ENCODE results near the gene AGBL1. TPM values are rescaled to one million over a fixed set of nuclear protein-coding genes. Genes with fewer than 3 reads are reported as not detected.
"Not testable (repeated sequence)": the region's sequence is repeated elsewhere in the genome, so short reads cannot be mapped to it uniquely, and the experiment has no call there.

The AGBL1 gene
- total RNA-seq, 2 experiments from 2014 or later, result not detected

DNA sequence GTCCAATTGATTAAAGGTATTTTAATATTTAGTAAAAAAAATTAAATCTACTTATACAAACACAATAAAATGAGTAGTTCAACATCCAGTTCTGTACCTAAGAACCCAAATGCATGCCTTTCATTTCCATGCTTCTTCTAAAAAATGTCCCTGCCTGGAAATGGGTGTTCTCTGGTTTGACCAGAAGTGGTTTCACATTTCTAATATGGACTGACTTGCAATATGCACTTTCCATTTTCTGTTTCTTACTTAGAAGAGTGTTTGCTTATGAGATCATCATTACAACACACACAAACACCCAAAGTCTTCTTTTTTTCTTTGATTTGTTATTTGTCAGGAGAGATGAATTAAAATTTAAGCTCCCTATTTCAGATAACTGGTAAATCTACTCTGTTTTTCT lies 879.6 kb downstream of the AGBL1 start:
- Mint-ChIP-seq H3K36me3 (no peaks in the 10 kb centered on the region), H3K27ac (no peak overlapping the region), H3K9me3 (no peaks in the 10 kb centered on the region), H3K27me3 (no peaks in the 10 kb centered on the region), H3K4me3 (no peak overlapping the region), H3K4me1 (no peaks in the 10 kb centered on the region)
- DNase-seq (no peak), ATAC-seq (ENCODE audit: low read depth) (no peak)
- POLR2A ChIA-PET, result no interaction called here

DNA sequence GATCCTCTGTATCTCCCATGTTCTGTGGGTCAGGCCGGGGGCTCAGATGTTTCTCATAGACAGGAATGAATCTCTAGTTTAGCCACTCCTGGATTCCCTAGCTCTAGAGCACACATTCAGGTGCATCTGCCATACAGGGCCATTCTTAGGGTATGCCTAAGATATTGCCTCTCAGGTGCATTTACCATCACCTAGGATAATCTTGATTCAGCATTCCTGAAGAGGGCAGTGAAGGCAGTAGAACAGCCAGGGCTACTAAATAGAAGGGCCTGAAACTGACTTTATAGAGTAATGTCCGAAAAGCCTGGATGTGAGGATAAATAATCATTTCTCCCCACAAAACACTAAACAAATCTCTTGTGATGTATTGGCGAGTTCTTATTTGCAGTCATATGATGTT lies 882.0 kb downstream of the AGBL1 start:
- H3K36me3 Mint-ChIP-seq, result no peaks in the 10 kb centered on the region
- POLR2A ChIA-PET, result no interaction called here

DNA sequence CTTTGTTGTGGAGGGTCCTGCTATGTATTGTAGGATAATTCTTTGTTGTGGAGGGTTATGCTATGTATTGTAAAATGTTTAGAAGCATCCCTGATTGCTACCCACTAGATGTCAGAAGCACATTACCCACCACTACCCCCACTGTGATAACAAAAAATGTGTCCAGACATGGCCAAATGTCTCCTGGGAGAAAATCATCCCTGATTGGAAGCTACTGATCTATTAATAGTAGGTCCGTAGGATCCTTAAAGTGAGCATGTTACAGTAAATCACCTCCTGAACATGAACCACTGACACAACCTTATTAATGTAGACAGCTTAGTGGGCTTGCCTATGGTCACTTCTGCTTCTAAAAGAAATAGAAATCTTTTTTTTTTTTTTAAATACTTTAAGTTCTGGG lies 884.6 kb downstream of the AGBL1 start:
- ATAC-seq (ENCODE audit: low read depth) (no peak), DNase-seq (no peak)
- no peaks in the 10 kb centered on the region for H3K36me3 Mint-ChIP-seq
- H3K4me3 Mint-ChIP-seq, result no peak overlapping the region
- POLR2A ChIA-PET, result no interaction called here
- H3K27ac Mint-ChIP-seq, result no peak overlapping the region
- H3K27me3 Mint-ChIP-seq, result no peaks in the 10 kb centered on the region
- no peaks in the 10 kb centered on the region for H3K9me3 Mint-ChIP-seq
- no peaks in the 10 kb centered on the region for H3K4me1 Mint-ChIP-seq

More for the DNA sequence above, 882.0 kb downstream of the AGBL1 start:
- Mint-ChIP-seq H3K27ac (no peak overlapping the region), H3K4me1 (no peaks in the 10 kb centered on the region), H3K9me3 (no peaks in the 10 kb centered on the region), H3K27me3 (no peaks in the 10 kb centered on the region), H3K4me3 (no peak overlapping the region)
- DNase-seq, result no peak
- no peak for ATAC-seq (ENCODE audit: low read depth)

DNA sequence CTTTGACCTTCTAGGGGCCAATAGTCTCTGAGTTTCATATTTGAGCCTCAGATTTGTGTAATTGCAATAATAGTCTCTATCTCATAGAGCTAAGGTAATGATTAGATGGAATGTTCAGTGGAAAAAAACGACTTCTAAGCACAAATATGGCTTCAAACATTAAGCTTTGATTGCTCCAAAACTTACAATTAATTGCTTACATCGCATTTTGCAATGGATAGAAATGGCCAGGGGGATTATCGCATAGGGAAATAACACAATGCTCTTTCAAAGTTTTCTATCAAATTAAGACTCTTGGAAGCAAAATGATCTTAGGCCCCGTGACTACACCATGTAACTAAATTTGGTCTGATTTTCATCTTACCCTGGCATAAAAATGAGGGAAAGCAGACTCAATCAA lies 888.6 kb downstream of the AGBL1 start:
- Mint-ChIP-seq H3K27me3 (no peaks in the 10 kb centered on the region), H3K9me3 (peaks cover 1% of the 10 kb centered on the region), H3K27ac (no peak overlapping the region), H3K36me3 (no peaks in the 10 kb centered on the region), H3K4me3 (no peak overlapping the region), H3K4me1 (no peaks in the 10 kb centered on the region)
- DNase-seq (no peak), ATAC-seq (ENCODE audit: low read depth) (no peak)
- POLR2A ChIA-PET, result no interaction called here

DNA sequence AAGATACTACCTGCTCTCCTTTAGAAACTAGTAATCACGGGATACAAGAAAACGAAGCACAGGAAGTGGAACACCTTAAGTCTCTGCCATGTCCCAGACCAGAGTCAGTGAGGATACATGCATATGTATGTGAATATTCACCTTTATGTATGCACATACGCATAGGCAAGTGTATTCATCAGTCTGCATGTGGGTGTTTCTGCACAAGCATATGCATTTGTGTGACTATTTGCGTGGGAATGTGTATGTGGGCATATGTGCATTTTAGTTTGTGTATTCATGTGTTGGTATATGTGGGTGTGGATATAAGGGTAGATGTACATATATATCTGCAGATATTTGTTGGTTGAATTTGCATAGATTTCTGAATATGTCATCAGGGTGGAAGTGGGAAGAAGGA lies 889.7 kb downstream of the AGBL1 start:
- Mint-ChIP-seq H3K27ac (no peak overlapping the region), H3K4me3 (no peak overlapping the region), H3K36me3 (no peaks in the 10 kb centered on the region), H3K4me1 (no peaks in the 10 kb centered on the region), H3K9me3 (peaks cover 1% of the 10 kb centered on the region), H3K27me3 (no peaks in the 10 kb centered on the region)
- POLR2A ChIA-PET, result no interaction called here
- ATAC-seq (ENCODE audit: low read depth) (no peak), DNase-seq (no peak)

DNA sequence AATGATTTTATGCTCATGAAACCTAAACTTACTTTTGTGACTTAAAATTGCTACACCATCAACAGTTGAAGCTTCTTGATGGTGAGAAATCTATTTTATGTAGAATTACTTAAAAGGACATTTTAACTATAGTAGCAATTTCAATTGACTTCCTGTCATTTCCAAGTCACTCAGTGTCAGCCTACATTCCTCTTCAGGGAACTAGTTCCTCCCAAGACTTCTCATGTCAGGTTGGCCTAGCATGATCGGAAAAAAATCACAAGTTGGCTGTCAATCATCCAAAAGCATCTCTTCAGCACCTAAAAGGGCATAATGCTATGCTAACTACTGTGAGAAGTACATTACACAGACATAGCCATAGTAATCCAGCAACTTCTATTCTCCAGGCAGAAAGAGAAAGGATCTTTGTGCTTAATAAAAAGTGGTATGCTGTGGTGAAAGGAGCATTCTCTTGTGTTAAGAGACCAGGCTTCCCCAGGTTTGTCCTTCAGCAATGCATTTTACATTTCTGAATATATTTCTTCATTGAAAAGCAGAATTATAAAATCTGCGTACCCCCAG lies 893.7 kb downstream of the AGBL1 start:
- ATAC-seq (ENCODE audit: low read depth) (no peak), DNase-seq (no peak)
- POLR2A ChIA-PET, result no interaction called here
- H3K9me3 Mint-ChIP-seq, result peaks cover 1% of the 10 kb centered on the region
- no peak overlapping the region for H3K4me3 Mint-ChIP-seq
- no peaks in the 10 kb centered on the region for H3K36me3 Mint-ChIP-seq
- peaks cover 2% of the 10 kb centered on the region for H3K27me3 Mint-ChIP-seq
- H3K4me1 Mint-ChIP-seq, result no peaks in the 10 kb centered on the region
- H3K27ac Mint-ChIP-seq, result no peak overlapping the region

DNA sequence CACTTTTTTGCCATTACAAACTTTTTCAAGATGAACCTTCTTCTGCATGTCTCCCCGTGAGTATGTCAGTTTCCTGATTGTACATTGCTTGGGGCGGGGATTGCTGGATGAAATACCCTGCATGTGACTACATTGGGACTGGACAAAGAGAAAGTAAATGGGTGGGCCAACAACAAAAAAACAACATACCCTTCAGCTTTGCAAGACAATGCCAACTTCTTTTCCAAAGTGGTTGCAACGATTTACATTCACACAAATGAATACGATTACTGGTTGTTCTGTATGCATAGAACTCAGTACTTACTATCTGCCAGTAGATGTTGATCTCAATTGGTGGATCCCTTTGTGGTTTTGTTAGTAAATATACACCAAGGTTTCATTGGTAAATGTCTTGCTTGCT lies 908.4 kb downstream of the AGBL1 start:
- POLR2A ChIA-PET, result no interaction called here
- DNase-seq (no peak), ATAC-seq (ENCODE audit: low read depth) (no peak)
- no peak overlapping the region for H3K27ac Mint-ChIP-seq
- no peaks in the 10 kb centered on the region for H3K36me3 Mint-ChIP-seq
- no peak overlapping the region for H3K4me3 Mint-ChIP-seq
- no peaks in the 10 kb centered on the region for H3K27me3 Mint-ChIP-seq
- H3K9me3 Mint-ChIP-seq, result peaks cover 3% of the 10 kb centered on the region
- no peaks in the 10 kb centered on the region for H3K4me1 Mint-ChIP-seq

DNA sequence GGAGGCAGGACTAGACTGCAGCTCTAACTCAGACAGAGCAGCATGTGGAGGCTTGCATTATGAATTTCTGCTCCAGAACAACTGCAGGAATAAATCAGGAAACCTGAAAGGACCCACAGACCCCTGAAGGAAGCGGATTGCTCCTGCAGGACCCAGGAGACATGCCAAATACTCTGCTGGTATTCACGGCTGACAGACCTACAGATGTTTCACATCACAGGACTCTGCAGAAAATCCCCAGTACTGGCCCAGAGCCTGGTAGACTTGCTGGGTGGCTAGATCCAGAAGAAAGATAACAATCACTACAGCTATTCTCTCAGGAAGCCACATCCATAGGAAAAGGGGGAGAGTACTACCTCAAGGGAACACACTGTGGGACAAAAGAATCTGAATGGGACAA lies 942.1 kb downstream of the AGBL1 start:
- Mint-ChIP-seq H3K27ac (no peak overlapping the region), H3K9me3 (peaks cover 16% of the 10 kb centered on the region), H3K4me1 (no peaks in the 10 kb centered on the region), H3K36me3 (no peaks in the 10 kb centered on the region), H3K4me3 (no peak overlapping the region), H3K27me3 (no peaks in the 10 kb centered on the region)
- DNase-seq (no peak), ATAC-seq (ENCODE audit: low read depth) (no peak)
- POLR2A ChIA-PET, result no interaction called here

DNA sequence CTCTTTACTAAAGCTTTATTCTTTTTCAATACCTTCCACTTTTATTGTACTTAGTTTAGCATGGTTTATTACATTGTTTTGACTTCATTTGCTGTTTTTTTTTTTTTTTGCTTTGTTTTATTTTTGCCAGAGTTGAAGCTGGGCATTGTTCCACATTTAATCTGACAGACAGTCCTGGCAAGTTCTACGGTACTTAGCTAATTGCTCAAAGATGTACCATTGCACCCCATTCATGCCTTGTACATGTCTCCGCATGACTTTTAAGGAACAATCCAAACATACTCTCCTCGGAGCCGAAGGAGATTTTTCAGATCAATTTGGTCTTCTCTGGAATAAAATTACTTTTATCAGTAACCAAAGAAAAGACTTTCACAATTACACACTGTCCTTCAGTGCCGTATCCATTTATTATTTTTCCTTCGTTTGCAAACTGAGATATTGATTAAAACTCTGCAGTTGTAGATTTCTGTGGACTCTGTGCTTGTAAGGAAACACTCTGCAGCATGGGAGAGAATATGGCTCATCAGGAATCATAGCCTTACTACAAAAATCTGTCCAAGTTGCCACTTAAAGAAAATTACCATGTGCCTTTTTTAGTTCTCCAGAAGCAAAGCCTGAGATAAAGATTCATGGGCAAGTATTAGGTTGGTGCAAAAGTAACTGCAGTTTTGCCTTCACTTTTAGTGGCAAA lies 952.0 kb downstream of the AGBL1 start:
- no peaks in the 10 kb centered on the region for H3K36me3 Mint-ChIP-seq
- H3K27me3 Mint-ChIP-seq, result no peaks in the 10 kb centered on the region
- no peaks in the 10 kb centered on the region for H3K4me1 Mint-ChIP-seq
- H3K4me3 Mint-ChIP-seq, result no peak overlapping the region
- H3K9me3 Mint-ChIP-seq, result peaks cover under 1% of the 10 kb centered on the region
- H3K27ac Mint-ChIP-seq, result no peak overlapping the region
- no peak for ATAC-seq (ENCODE audit: low read depth)
- no peak for DNase-seq
- POLR2A ChIA-PET, result no interaction called here

DNA sequence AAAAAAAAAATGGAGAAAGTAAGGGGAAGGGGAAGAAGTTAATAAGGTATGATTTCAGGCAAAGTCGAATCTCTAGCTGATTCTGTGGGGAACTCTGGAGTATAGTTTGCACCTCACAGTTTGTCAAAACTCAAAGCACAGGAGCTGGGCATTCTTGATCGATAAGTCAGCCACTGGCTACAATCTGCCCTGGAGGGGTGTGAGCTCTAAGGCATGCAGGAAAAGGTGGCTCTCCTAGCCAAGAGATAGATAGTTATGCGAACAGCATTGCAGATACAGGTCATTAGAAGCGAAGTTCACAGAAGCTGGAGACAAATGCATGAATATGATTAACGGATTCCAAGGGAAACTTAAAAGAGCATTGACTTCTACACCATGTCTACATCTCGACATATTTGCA lies 952.6 kb downstream of the AGBL1 start:
- no peak overlapping the region for H3K27ac Mint-ChIP-seq
- no peak for ATAC-seq (ENCODE audit: low read depth)
- POLR2A ChIA-PET, result no interaction called here
- H3K4me3 Mint-ChIP-seq, result no peak overlapping the region
- H3K9me3 Mint-ChIP-seq, result no peaks in the 10 kb centered on the region
- no peaks in the 10 kb centered on the region for H3K27me3 Mint-ChIP-seq
- H3K36me3 Mint-ChIP-seq, result no peaks in the 10 kb centered on the region
- no peak for DNase-seq
- H3K4me1 Mint-ChIP-seq, result no peaks in the 10 kb centered on the region

DNA sequence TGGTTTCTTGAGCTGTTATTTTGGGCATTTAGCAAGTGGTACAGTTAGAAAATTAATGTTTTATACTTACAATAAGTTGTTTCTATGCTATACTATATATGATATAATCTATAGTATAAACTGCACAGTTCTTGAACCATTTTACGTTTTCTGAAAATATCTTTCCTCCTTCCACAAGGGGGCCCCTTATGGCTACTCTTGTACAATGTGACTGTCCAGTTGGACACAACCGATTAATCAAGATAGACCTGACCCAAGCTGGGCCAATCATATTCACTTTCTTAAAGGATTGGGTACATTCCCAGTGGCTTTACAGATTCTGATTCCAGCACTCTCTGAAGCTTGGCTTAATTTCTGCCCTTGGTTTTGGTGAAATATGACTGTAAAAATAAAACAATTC lies 953.4 kb downstream of the AGBL1 start:
- ATAC-seq (ENCODE audit: low read depth) (no peak), DNase-seq (no peak)
- Mint-ChIP-seq H3K27me3 (no peaks in the 10 kb centered on the region), H3K27ac (no peak overlapping the region), H3K9me3 (no peaks in the 10 kb centered on the region), H3K36me3 (no peaks in the 10 kb centered on the region), H3K4me1 (no peaks in the 10 kb centered on the region), H3K4me3 (no peak overlapping the region)
- POLR2A ChIA-PET, result no interaction called here

DNA sequence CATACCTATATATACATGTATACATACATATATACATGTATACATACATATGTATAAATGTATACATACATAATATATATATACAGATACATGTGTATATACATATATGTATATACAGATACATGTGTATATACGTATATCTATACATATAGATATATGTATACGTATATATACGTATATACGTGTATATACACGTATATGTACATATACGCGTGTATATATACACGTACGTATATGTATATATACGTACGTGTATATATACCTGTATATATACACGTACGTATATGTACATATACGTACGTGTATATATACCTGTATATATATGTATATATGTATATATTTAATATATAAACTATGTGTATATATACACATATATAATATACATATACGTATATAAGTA lies 955.2 kb downstream of the AGBL1 start:
- no peaks in the 10 kb centered on the region for H3K4me1 Mint-ChIP-seq
- H3K9me3 Mint-ChIP-seq, result no peaks in the 10 kb centered on the region
- H3K36me3 Mint-ChIP-seq, result no peaks in the 10 kb centered on the region
- no peaks in the 10 kb centered on the region for H3K27me3 Mint-ChIP-seq
- DNase-seq, result no peak
- H3K27ac Mint-ChIP-seq, result no peak overlapping the region
- H3K4me3 Mint-ChIP-seq, result no peak overlapping the region
- POLR2A ChIA-PET, result no interaction called here
- ATAC-seq (ENCODE audit: low read depth), result no peak

DNA sequence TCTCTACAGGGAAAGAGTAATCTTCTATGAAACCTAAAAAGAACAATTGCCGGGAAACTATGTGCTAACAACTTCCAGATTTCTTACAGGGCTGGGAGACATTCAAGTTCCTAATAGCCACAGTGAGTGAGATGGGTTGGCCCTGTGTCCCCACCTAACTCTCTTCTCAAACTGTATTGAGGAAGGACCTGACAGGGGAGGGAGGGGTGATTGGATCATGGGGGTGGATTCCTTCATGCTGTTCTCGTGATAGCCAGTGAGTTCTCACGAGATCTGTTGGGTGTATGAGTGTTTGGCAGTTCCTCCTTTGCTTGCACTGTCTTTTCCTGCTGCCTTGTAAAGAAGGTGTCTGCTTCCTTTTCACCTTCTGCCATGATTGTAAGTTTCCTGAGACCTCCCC lies 958.7 kb downstream of the AGBL1 start:
- Mint-ChIP-seq H3K4me1 (no peaks in the 10 kb centered on the region), H3K4me3 (no peak overlapping the region), H3K36me3 (no peaks in the 10 kb centered on the region), H3K9me3 (no peaks in the 10 kb centered on the region), H3K27ac (no peak overlapping the region), H3K27me3 (no peaks in the 10 kb centered on the region)
- POLR2A ChIA-PET, result no interaction called here
- no peak for ATAC-seq (ENCODE audit: low read depth)
- DNase-seq, result no peak

DNA sequence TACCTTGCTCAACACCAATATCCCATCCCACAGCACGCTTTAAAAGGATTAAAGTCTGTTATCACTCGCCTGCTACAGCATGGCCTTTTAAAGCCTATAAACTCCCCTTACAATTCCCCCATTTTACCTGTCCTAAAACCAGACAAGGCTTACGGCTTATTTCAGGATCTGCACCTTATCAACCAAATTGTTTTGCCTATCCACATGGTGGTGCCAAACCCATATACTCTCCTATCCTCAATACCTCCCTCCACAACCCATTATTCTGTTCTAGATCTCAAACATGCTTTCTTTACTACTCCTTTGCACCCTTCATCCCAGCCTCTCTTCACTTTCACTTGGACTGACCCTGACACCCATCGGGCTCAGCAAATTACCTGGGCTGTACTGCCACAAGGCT lies 962.9 kb downstream of the AGBL1 start:
- H3K36me3 Mint-ChIP-seq; H3K27me3 Mint-ChIP-seq; H3K27ac Mint-ChIP-seq; POLR2A ChIA-PET; DNase-seq; H3K4me1 Mint-ChIP-seq; ATAC-seq (ENCODE audit: low read depth); H3K9me3 Mint-ChIP-seq; H3K4me3 Mint-ChIP-seq: not testable (repeated sequence)

DNA sequence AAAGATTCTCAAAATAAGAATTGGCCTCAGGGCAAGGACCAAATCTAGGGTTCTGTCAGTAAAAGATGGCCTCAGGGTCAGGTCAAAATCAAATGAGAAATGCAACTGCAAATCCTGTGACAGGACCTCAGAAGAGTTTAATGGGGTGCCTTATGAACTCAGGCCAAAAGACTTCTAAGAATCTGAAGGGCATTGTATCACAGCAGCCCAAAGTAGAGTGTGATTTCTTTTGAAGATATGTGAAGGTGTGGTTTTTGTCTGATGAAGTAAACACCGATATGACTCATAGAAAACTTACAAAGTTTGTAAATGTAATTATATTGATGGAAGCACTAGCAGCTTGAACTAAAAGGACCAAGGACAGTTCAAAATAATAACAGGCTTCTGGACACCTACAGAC lies 966.1 kb downstream of the AGBL1 start:
- H3K9me3 Mint-ChIP-seq, result no peaks in the 10 kb centered on the region
- H3K36me3 Mint-ChIP-seq, result no peaks in the 10 kb centered on the region
- no peaks in the 10 kb centered on the region for H3K27me3 Mint-ChIP-seq
- H3K4me3 Mint-ChIP-seq, result no peak overlapping the region
- H3K4me1 Mint-ChIP-seq, result no peaks in the 10 kb centered on the region
- H3K27ac Mint-ChIP-seq, result no peak overlapping the region
- POLR2A ChIA-PET, result no interaction called here
- ATAC-seq (ENCODE audit: low read depth) (no peak), DNase-seq (no peak)

Measured in activated naive CD8-positive, alpha-beta T cell treated with anti-CD3 and anti-CD28 coated beads, Interleukin-2, amount 10 ng/mL, durations not matched to agents 7 days and 5 days (primary cell).